Gastrocnemius medialis (tissue), 4 donors: Measurements from ENCODE around the gene ESRRG. TPM values are rescaled to one million over a fixed set of nuclear protein-coding genes. Genes with fewer than 3 reads are reported as not detected.

ENCODE experiments used
- ATAC-seq, 2 donors: fragments of 150-250 bp; one replicate each; pipeline ENCODE4 v1.9.1; 2016
- DNase-seq, 2 donors: peaks; one replicate each; pipeline ENCODE4 v3.0.0-alpha.2; 2019
- H3K27ac ChIP-seq, 4 donors: fragments of 200-600 bp; sonication (generic); 1 replicate in 1 of 4; 2 replicates in 3 of 4; pipeline ENCODE4 v1.5.1; 2016 to 2018; ENCODE audit warnings: mild to moderate bottlenecking in 2 of 4, moderate library complexity in 1 of 4
- H3K27me3 ChIP-seq, 3 donors: fragments of 200-600 bp; sonication (generic) in 2 of 3; 1 replicate in 1 of 3; 2 replicates in 2 of 3; pipeline versions ENCODE4 v1.5.1 to v1.6.0; 2016 to 2019; ENCODE audit warnings: mild to moderate bottlenecking in 1 of 3, moderate library complexity in 1 of 3
- H3K36me3 ChIP-seq, 2 donors: fragments of 200-600 bp; sonication (generic) in 1 of 2; one replicate each; pipeline ENCODE4 v1.5.1; 2017 to 2018
- H3K4me1 ChIP-seq, 2 donors: fragments of 200-600 bp; sonication (generic) in 1 of 2; one replicate each; pipeline ENCODE4 v1.5.1; 2016 to 2017; ENCODE audit warnings: mild to moderate bottlenecking in 2 of 2
- H3K4me3 ChIP-seq, 4 donors: fragments of 200-600 bp; sonication (generic) in 3 of 4; 1 replicate in 1 of 4; 2 replicates in 3 of 4; pipeline ENCODE4 v1.5.1; 2016 to 2019; ENCODE audit warnings: mild to moderate bottlenecking in 2 of 4
- H3K9me3 ChIP-seq, 3 donors: fragments of 200-600 bp; sonication (generic) in 2 of 3; 1 replicate in 1 of 3; 2 replicates in 2 of 3; pipeline ENCODE4 v1.5.1; 2016 to 2019
- CTCF ChIP-seq, 5 experiments: fragments of 450-650 bp in 3 of 5; fragments of 200-600 bp in 2 of 5; sonication (generic) in 2 of 5; IDR thresholded peaks in 4 of 5; conservative IDR thresholded peaks in 1 of 5; 1 replicate in 4 of 5; 2 replicates in 1 of 5; pipeline ENCODE4 v1.5.1; 2016 to 2019; ENCODE audit warnings: antibody characterized with exemption in 5 of 5, mild to moderate bottlenecking in 3 of 5, moderate library complexity in 3 of 5
- POLR2A ChIP-seq, 2 donors: fragments of 450-650 bp; IDR thresholded peaks; one replicate each; pipeline ENCODE4 v1.6.1; 2017; ENCODE audit warnings: antibody characterized with exemption in 2 of 2, mild to moderate bottlenecking in 2 of 2, moderate library complexity in 2 of 2
- in situ Hi-C, 4 donors: fragments of 200-750 bp; cut with MboI; loops; one replicate each; pipeline versions ENCODE4 v1.15.0 to v1.8.0; 2017; ENCODE audit warnings: low sequenced_read_pairs in 4 of 4
- intact Hi-C: fragments of 100-400 bp; cut with DNase I; formaldehyde crosslinking; loops from one replicate; pipeline ENCODE4 v1.15.1; 2023; ENCODE audit warnings: low total_unique reads
- total RNA-seq, 4 donors: library from RNA; depleted of rRNA; stranded (reverse); fragments of >200 nt; gene quantifications; one replicate each; pipeline versions ENCODE4 v1.1.0 to v1.2.3, GENCODE V29; 2016

ESRRG gene
- total RNA-seq, 4 donors from 2014 or later: 1.8 to 18.7 (median 2.4) TPM

GRCh38 chr1:216542741-216543140 is 180.5 kb downstream of the ESRRG start:
- DNase-seq: no peak
- H3K27me3 ChIP-seq: no peaks in the 10 kb centered on the region
- no peaks in the 10 kb centered on the region for H3K36me3 ChIP-seq
- no peak overlapping the region for H3K4me3 ChIP-seq
- H3K9me3 ChIP-seq: no peaks in the 10 kb centered on the region
- in situ Hi-C loops: no loop called here
- intact Hi-C loops: no loop called here
- no peak for ATAC-seq
- H3K27ac ChIP-seq: no peak overlapping the region
- TF ChIP-seq CTCF (IDR thresholded peaks at IDR 0.05 in 4 of 5, conservative IDR thresholded peaks at IDR 0.05 in 1 of 5) (no peak), POLR2A (IDR thresholded peaks at IDR 0.05) (no peak)
- H3K4me1 ChIP-seq: no peaks in the 10 kb centered on the region

GRCh38 chr1:216542263-216542662 is 181.0 kb downstream of the ESRRG start:
- no peak for DNase-seq
- Histone ChIP-seq H3K4me3 (no peak overlapping the region), H3K27ac (no peak overlapping the region), H3K27me3 (no peaks in the 10 kb centered on the region), H3K4me1 (no peaks in the 10 kb centered on the region), H3K9me3 (no peaks in the 10 kb centered on the region), H3K36me3 (no peaks in the 10 kb centered on the region)
- TF ChIP-seq CTCF (IDR thresholded peaks at IDR 0.05 in 4 of 5, conservative IDR thresholded peaks at IDR 0.05 in 1 of 5): no peak
- TF ChIP-seq POLR2A (IDR thresholded peaks at IDR 0.05): no peak
- intact Hi-C loops: no loop called here
- in situ Hi-C loops: no loop called here
- no peak for ATAC-seq

GRCh38 chr1:216535751-216536150 is 187.5 kb downstream of the ESRRG start:
- no peaks in the 10 kb centered on the region for H3K36me3 ChIP-seq
- no peaks in the 10 kb centered on the region for H3K27me3 ChIP-seq
- no peak for TF ChIP-seq CTCF (IDR thresholded peaks at IDR 0.05 in 4 of 5, conservative IDR thresholded peaks at IDR 0.05 in 1 of 5)
- TF ChIP-seq POLR2A (IDR thresholded peaks at IDR 0.05): no peak
- no peaks in the 10 kb centered on the region for H3K9me3 ChIP-seq
- DNase-seq (no peak), ATAC-seq (no peak)
- no peak overlapping the region for H3K4me3 ChIP-seq
- H3K27ac ChIP-seq: no peak overlapping the region
- in situ Hi-C loops: no loop called here
- H3K4me1 ChIP-seq: peaks cover 4 to 21% of the 10 kb centered on the region in 2 donors
- intact Hi-C loops: no loop called here

- in situ Hi-C loops (no loop called here), intact Hi-C loops (no loop called here)
- no peak overlapping the region for H3K27ac ChIP-seq
- no peak overlapping the region for H3K4me3 ChIP-seq
- ATAC-seq (no peak), DNase-seq (no peak)
- H3K4me1 ChIP-seq: peaks cover 4 to 26% of the 10 kb centered on the region in 2 donors
- no peaks in the 10 kb centered on the region for H3K27me3 ChIP-seq
- H3K36me3 ChIP-seq: no peaks in the 10 kb centered on the region
- H3K9me3 ChIP-seq: no peaks in the 10 kb centered on the region
- TF ChIP-seq CTCF (IDR thresholded peaks at IDR 0.05 in 4 of 5, conservative IDR thresholded peaks at IDR 0.05 in 1 of 5) (no peak), POLR2A (IDR thresholded peaks at IDR 0.05) (no peak)
Measured at GRCh38 chr1:216535059-216535458, 188.2 kb downstream of the ESRRG start.

GRCh38 chr1:216533776-216534175 is 189.5 kb downstream of the ESRRG start:
- Histone ChIP-seq H3K27ac (no peak overlapping the region), H3K4me3 (no peak overlapping the region), H3K27me3 (no peaks in the 10 kb centered on the region), H3K36me3 (no peaks in the 10 kb centered on the region), H3K4me1 (peaks cover 4 to 26% of the 10 kb centered on the region in 2 donors), H3K9me3 (no peaks in the 10 kb centered on the region)
- DNase-seq (no peak), ATAC-seq (no peak)
- intact Hi-C loops (no loop called here), in situ Hi-C loops (no loop called here)
- TF ChIP-seq POLR2A (IDR thresholded peaks at IDR 0.05) (no peak), CTCF (IDR thresholded peaks at IDR 0.05 in 4 of 5, conservative IDR thresholded peaks at IDR 0.05 in 1 of 5) (no peak)
